CD4-positive, alpha-beta T cell treated with Interleukin-15 for 1 hour (primary cell): ENCODE data around the gene PSAT1.

Source experiments
- DNase-seq: peaks from one replicate; pipeline ENCODE4 v3.0.0-alpha.2; 2020

PSAT1 gene

DNA sequence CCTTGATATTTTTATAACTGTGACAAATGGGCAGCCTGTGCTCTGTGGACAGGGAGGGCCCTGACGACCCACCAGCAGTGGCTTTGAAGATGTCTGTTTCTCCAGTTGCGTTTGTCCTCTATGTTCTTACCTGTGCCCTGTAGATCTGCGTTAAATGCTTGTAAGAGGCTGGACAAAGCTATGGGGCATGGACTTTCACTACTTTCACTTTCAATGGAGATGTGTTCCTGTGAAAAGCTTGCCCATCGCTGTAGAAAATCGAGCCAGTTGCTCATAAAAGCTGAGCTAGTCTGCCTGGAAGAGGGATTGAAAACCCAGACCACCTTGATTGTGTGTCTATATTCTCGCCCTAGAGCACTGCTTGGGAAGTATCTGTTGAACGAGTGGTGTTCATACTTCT, 74.1 kb downstream of the PSAT1 start:
- DNase-seq: no peak

DNA sequence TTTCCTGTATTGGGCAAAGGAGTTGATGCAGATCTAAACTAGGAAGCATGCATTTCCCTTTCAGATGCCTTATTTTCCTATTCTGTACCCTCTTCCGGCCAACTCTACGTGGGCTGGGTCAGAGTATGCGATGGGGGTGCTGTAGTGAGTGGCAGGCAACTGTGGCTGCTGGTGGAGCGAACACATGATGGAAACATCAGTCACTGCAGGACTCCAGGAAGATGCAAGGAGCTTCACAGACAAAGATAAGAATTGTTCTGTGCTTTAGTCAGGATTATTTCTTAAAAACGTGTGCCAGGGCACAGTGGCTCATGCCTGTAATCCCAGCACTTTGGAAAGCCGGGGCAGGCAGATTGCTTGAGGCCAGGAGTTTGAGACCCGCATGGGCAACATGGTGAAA, 75.1 kb downstream of the PSAT1 start:
- DNase-seq: no peak
